OCI-LY7 (cell line): ENCODE results near the gene RBBP8NL. TPM values are rescaled to one million over a fixed set of nuclear protein-coding genes. Genes with fewer than 3 reads are reported as not detected.

Source experiments
- BruUV-seq: library from RNA; stranded (reverse); fragments of 400-500 nt; replicated peaks from 2 replicates; lab custom pipeline; 2021; lab: Mats Ljungman, UMichigan
- CTCF ChIA-PET: fragments of 300-600 bp; sonication (Branson Sonifier 250); formaldehyde crosslinking; loops from one replicate; lab custom pipeline; 2022; ENCODE audit warnings: antibody characterized with exemption; ENCODE audit not compliant: unreplicated experiment; lab: Charles Lee
- POLR2A ChIA-PET: fragments of 300-600 bp; sonication (Branson Sonifier 250); formaldehyde crosslinking; loops from one replicate; lab custom pipeline; 2022; ENCODE audit warnings: antibody characterized with exemption; lab: Charles Lee
- DNase-seq: peaks from one replicate; pipeline ENCODE4 v3.0.0-alpha.2; 2015; ENCODE audit warnings: low spot score
- H2AFZ ChIP-seq: fragments of 200-600 bp; sonication (generic), shearing (Covaris generic); 2 replicates; pipeline ENCODE4 v1.6.1; 2014; ENCODE audit warnings: mild to moderate bottlenecking, antibody characterized with exemption, low read length, moderate library complexity
- H3K27ac ChIP-seq: fragments of 200-600 bp; sonication (generic); 2 replicates; pipeline ENCODE4 v1.5.1; 2014; ENCODE audit warnings: mixed run types, low read depth, mild to moderate bottlenecking, moderate library complexity, low read length, inconsistent platforms; ENCODE audit not compliant: poor library complexity, severe bottlenecking
- H3K36me3 ChIP-seq: fragments of 200-600 bp; sonication (generic); 2 replicates; pipeline ENCODE4 v1.6.1; 2014; ENCODE audit warnings: mild to moderate bottlenecking, antibody characterized with exemption, low read length, moderate library complexity, mixed read lengths; ENCODE audit not compliant: insufficient read depth
- H3K4me1 ChIP-seq: fragments of 200-600 bp; sonication (generic); 2 replicates; pipeline ENCODE4 v1.5.1; 2014; ENCODE audit warnings: mild to moderate bottlenecking, low read length; ENCODE audit not compliant: insufficient read depth, poor library complexity, severe bottlenecking
- H3K4me2 ChIP-seq: fragments of 200-600 bp; sonication (generic); 2 replicates; pipeline ENCODE4 v1.6.1; 2014; ENCODE audit warnings: mild to moderate bottlenecking, low read length
- H3K4me3 ChIP-seq: fragments of 200-600 bp; sonication (generic); 2 replicates; pipeline ENCODE4 v1.5.1; 2014; ENCODE audit warnings: mild to moderate bottlenecking, low read depth, low read length; ENCODE audit not compliant: poor library complexity, severe bottlenecking
- H3K79me2 ChIP-seq: fragments of 200-600 bp; sonication (generic); 2 replicates; pipeline ENCODE4 v1.6.1; 2016; ENCODE audit warnings: low read depth, mild to moderate bottlenecking, low read length, moderate library complexity, mixed read lengths; ENCODE audit not compliant: insufficient read depth
- H3K9me2 ChIP-seq: fragments of 200-600 bp; sonication (generic); 2 replicates; pipeline ENCODE4 v1.6.1; 2016; ENCODE audit warnings: mild to moderate bottlenecking, low read length, mixed read lengths; ENCODE audit not compliant: insufficient read depth
- H3K9me3 ChIP-seq: fragments of 200-600 bp; sonication (generic); 2 replicates; pipeline ENCODE4 v1.6.1; 2014; ENCODE audit warnings: mild to moderate bottlenecking, mixed run types, low read length, mixed read lengths
- H4K20me1 ChIP-seq: fragments of 200-600 bp; sonication (generic); 2 replicates; pipeline ENCODE4 v1.6.1; 2014; ENCODE audit warnings: mild to moderate bottlenecking, antibody characterized with exemption, low read length, moderate library complexity, mixed read lengths; ENCODE audit not compliant: insufficient read depth
- EZH2phosphoT487 ChIP-seq: fragments of 200-600 bp; sonication (generic); IDR thresholded peaks from 2 replicates; pipeline ENCODE4 v1.6.1; 2018; ENCODE audit warnings: low read depth, borderline replicate concordance, mild to moderate bottlenecking, mixed run types, antibody characterized with exemption, low read length, moderate library complexity, mixed read lengths
- intact Hi-C: fragments of 100-400 bp; cut with micrococcal nuclease; formaldehyde crosslinking; loops from one replicate; pipeline ENCODE4 v1.10.0; 2022; ENCODE audit not compliant: unreplicated experiment
- total RNA-seq, 2 experiments: library from RNA; depleted of rRNA in 1 of 2; stranded (reverse); fragments of >200 nt in 1 of 2; shearing (Covaris generic) in 1 of 2; gene quantifications; 2 replicates each; pipeline ENCODE4 v1.2.3, GENCODE V29; 2014 to 2022
- TF ChIP-seq, protein P1 (sequence below): fragments of 200-600 bp; sonication (generic); conservative IDR thresholded peaks from 2 replicates; pipeline ENCODE4 v1.5.1; 2014; ENCODE audit warnings: mild to moderate bottlenecking, antibody characterized with exemption, low read length, moderate library complexity, mixed read lengths

Gene RBBP8NL
- total RNA-seq, 2 experiments from 2014 or later: not detected

GRCh38 chr20:62405981-62406513 is 21.3 kb downstream of the RBBP8NL start:
- H3K36me3 ChIP-seq: peaks cover 5% of the 10 kb centered on the region; the same call in 1 of the 2 replicates
- no peak overlapping the region for H3K27ac ChIP-seq
- no peaks in the 10 kb centered on the region for H4K20me1 ChIP-seq
- peak overlapping the region; percentile 86 for H3K4me2 ChIP-seq
- POLR2A ChIA-PET: no interaction called here
- H3K79me2 ChIP-seq: peaks cover 7% of the 10 kb centered on the region; the same call in 1 of the 2 replicates
- DNase-seq: no peak
- no peak overlapping the region for H2AFZ ChIP-seq
- no peaks in the 10 kb centered on the region for H3K9me3 ChIP-seq
- intact Hi-C loops: loop anchor here (2.0 to 10.0 kb wide), 5 partner anchors 19 to 386 kb away; partner anchors contain the start of genes ADRM1, RPS21 and TAF4
- no peak for TF ChIP-seq EZH2phosphoT487
- TF ChIP-seq, protein P1, sequence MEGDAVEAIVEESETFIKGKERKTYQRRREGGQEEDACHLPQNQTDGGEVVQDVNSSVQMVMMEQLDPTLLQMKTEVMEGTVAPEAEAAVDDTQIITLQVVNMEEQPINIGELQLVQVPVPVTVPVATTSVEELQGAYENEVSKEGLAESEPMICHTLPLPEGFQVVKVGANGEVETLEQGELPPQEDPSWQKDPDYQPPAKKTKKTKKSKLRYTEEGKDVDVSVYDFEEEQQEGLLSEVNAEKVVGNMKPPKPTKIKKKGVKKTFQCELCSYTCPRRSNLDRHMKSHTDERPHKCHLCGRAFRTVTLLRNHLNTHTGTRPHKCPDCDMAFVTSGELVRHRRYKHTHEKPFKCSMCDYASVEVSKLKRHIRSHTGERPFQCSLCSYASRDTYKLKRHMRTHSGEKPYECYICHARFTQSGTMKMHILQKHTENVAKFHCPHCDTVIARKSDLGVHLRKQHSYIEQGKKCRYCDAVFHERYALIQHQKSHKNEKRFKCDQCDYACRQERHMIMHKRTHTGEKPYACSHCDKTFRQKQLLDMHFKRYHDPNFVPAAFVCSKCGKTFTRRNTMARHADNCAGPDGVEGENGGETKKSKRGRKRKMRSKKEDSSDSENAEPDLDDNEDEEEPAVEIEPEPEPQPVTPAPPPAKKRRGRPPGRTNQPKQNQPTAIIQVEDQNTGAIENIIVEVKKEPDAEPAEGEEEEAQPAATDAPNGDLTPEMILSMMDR: no peak
- peaks cover 42% of the 10 kb centered on the region for H3K4me1 ChIP-seq
- no TSS peak for BruUV-seq
- CTCF ChIA-PET: no interaction called here
- peak overlapping the region; percentile 86 for H3K4me3 ChIP-seq
- no peaks in the 10 kb centered on the region for H3K9me2 ChIP-seq

GRCh38 chr20:62405108-62405980 is 22.0 kb downstream of the RBBP8NL start:
- H3K9me3 ChIP-seq: no peaks in the 10 kb centered on the region
- peaks cover 7% of the 10 kb centered on the region; the same call in 1 of the 2 replicates for H3K79me2 ChIP-seq
- no peak overlapping the region for H2AFZ ChIP-seq
- peaks cover 38% of the 10 kb centered on the region for H3K4me1 ChIP-seq
- no peak for DNase-seq
- H4K20me1 ChIP-seq: no peaks in the 10 kb centered on the region
- H3K9me2 ChIP-seq: no peaks in the 10 kb centered on the region
- H3K36me3 ChIP-seq: peaks cover 9% of the 10 kb centered on the region; the same call in 1 of the 2 replicates
- ChIA-PET CTCF (no interaction called here), POLR2A (no interaction called here)
- intact Hi-C loops: loop anchor here (5.0 to 10.0 kb wide), 2 partner anchors 341 to 387 kb away; partner anchors contain the start of gene TAF4
- H3K27ac ChIP-seq: no peak overlapping the region
- TF ChIP-seq EZH2phosphoT487: no peak
- TF ChIP-seq, protein P1: peak; percentile 40
- peak overlapping the region; percentile 86 for H3K4me3 ChIP-seq
- BruUV-seq: no TSS peak
- peak overlapping the region; percentile 86 for H3K4me2 ChIP-seq
